ENCODE results near the gene SMARCA1.

The SMARCA1 gene

DNA sequence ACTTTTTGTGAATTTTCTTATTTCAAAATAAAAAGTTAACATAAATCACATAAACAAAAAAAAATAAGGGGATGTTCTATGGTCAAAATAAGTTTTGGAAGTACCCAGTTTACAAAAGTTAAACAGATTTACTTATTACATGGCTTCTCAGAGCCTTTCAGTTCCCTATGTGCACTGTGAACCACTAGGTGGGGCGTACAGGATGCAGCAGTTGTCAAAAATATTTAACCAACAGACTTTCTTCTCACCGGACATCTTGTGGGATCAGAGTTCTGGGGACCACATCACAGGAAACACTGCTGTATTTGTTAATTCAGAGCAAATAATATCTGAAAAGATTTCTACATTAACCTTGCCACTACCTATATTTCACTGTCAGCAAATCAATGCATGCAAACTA, 74.1 kb downstream of the SMARCA1 start:
- DNase-seq, result no peak

DNA sequence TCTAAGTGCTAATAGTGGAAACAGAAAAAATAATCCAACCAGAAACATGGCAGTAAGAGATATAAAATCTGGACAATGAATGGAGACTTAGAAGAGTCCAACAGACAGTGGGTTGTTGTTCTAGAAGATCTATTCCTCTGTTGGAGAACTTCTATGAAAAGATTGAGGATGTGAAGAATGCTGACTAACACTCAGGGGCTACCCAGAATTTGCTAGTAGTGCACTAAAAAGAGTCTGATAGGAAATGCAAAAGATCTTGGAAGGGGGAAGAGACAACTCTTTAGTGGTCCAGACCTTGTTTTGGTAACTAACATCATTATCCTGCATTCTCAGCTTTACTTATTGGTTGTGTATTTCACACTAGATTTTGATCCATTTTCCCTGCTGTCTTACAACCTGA, 77.9 kb downstream of the SMARCA1 start:
- no peak for DNase-seq

DNA sequence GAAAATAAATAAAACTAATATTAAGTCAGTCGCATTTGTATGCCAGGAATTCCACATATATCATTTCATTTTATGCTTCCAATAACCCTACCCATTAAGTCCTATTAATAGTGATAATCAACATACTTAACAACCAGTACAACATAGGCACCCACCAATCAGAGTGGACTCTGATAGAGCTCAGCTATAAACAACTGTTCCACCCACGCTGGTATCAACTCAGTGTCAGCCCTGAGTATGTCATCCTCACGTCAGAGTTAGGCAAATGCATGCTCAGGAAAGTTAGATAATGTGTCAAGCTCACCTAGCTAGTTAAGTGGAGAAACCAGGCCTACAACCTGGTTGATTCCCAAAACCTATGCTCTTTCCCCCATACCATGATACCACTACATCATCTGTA, 89.3 kb downstream of the SMARCA1 start:
- no peak for DNase-seq

DNA sequence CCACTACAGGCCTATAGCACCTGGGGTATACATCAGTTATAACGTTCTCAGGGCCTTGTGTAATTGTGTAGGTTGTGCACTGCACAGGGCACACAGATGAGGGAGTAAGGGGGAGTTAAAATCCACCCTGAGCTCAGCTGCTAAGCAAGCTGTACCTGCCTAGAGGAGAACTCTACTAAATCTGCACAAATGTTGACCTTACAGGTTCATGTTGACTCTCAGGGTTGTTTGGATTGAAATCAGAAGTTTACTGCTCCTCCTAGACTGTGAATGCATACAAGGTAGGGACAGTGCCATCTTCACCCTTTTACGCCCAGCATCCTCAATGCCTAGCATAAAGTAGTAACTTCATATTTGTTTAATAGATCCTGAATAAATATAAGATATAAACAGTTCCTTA, 89.8 kb downstream of the SMARCA1 start:
- DNase-seq, result no peak

DNA sequence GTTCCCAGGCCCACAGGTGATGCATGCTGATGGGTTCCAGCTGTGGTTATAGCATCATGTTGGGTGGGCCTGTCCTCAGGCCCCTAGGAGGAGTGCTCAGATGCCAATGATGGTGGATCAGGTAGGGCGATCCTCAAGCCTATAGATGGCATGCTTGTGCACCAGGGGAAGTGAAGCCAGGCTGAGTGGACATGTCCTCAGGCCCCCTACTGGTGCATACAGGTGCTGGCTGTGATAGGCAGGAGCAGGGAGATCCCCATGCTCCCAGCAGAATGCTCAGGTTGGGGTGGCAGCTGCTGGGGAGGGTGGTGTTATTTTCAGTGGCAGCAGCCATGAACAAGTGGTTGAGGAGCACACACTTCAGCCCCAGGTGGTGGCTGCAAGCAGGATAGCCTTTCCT, 96.0 kb downstream of the SMARCA1 start:
- no peak for DNase-seq

DNA sequence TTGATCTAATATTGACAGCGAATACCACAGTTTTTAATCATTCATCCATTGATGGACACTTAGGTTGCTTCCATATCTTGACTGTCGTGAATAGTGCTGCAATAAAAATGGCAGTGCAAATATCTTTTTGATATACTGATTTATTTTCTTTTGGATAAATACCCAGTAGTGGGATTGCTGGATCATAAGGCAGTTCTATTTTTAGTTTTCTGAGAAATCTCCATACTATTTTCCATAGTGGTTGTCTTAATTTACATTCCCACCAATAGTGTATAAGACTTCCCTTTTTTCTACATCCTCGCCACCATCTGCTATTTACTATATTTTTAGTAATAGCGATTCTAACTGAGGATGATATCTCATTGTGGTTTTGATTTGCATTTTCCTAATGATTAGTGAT, 100.1 kb downstream of the SMARCA1 start:
- no peak for DNase-seq

DNA sequence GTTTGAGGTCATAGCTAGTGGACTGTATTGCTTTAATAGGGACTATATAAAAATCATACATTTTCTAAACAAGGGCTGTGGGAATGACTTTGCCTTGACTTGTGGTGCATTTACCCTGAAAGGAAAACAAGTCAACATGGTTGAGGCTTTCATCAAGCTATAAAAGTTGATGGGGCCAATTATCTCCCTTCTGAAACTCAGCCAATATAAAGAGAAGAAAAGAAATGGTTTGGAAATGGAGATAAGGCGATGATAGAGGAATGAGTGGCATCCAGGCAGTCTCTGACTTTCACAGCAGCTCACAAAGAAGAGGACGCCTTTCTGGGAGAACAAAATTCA, 118.7 kb downstream of the SMARCA1 start:
- no peak for DNase-seq

DNA sequence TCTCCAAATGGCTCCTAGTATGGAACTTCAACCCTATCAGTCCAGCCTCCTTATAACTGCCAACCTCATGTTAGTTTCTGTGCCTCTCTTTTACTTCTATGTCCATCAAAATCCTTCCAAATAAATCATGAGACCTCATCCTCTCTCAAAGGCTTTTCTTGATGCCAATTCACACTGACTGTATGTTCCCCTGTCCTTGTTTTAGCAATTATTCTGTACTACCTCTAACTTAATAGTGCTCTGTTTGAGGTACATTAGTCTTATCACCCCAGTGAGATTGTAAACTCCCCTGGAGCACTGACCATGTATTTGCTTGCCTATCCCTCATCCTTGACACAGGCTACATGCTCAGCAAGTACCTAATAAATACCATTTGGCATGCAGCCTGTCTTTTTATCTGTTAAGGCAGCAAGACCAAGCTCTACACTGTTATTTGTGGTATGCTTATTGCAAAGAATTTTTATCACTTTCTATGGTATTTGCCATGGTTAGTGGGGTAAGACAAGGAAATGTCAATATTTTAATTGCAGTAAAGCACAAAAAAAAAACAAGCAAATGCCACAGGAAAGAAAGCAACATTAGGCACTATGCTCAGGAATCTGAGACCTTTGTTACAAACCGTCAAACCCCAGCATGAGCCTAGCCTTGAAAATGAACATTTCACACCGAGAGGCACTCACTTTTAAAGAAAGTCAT, 119.2 kb downstream of the SMARCA1 start:
- DNase-seq, result no peak
